BLaER1 treated with 17β-estradiol and CSF1 and Interleukin-3, amounts not matched to agents 10 nM and 100 nM (cell line): Measurements from ENCODE around the gene STK17B.

Source experiments
- H3K27ac ChIP-seq, 11 experiments: shearing (Covaris generic); formaldehyde crosslinking; 2 replicates each; pipeline ENCODE4 v1.8.1; 2022
- H3K27me3 ChIP-seq, 11 experiments: shearing (Covaris generic); formaldehyde crosslinking; 2 replicates each; pipeline ENCODE4 v1.8.1; 2022
- H3K36me3 ChIP-seq, 11 experiments: shearing (Covaris generic); formaldehyde crosslinking; 2 replicates each; pipeline ENCODE4 v1.8.1; 2022
- H3K4me1 ChIP-seq, 10 experiments: shearing (Covaris generic); formaldehyde crosslinking; 2 replicates each; pipeline ENCODE4 v1.8.1; 2022
- H3K4me2 ChIP-seq, 11 experiments: shearing (Covaris generic); formaldehyde crosslinking; 2 replicates each; pipeline ENCODE4 v1.8.1; 2022
- H3K4me3 ChIP-seq, 10 experiments: shearing (Covaris generic); formaldehyde crosslinking; 2 replicates each; pipeline ENCODE4 v1.8.1; 2022
- H3K9ac ChIP-seq, 11 experiments: shearing (Covaris generic); formaldehyde crosslinking; 2 replicates each; pipeline ENCODE4 v1.8.1; 2022
- H3K9me3 ChIP-seq, 11 experiments: shearing (Covaris generic); formaldehyde crosslinking; replicated peaks in 1 of 11; 2 replicates each; pipeline ENCODE4 v1.8.1; 2022
- H4K20me1 ChIP-seq, 11 experiments: shearing (Covaris generic); formaldehyde crosslinking; 2 replicates each; pipeline ENCODE4 v1.8.1; 2022
- Cebpa-rat ChIP-seq, 11 experiments: shearing (Covaris generic); IDR thresholded peaks; 2 replicates each; pipeline ENCODE4 v1.8.1; 2022

STK17B gene

DNA sequence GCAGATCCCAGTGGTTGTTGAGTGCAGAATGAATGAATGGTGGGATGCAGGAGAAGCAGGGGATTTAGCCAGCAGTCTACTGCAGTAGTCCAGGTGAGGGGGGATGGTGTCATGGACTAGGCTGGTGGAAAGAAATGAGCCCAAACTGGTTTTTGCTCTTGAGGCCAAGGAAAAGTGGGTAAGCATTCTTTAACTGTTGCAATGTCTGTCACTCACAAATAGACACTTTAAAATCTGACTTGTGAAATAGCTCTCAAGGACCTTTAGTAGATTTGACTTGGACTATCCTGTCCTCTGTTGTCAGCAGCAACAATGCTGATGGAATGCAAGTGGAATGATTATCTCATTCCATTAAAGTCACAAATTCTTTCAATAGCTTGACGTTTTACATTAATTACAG is 37.5 kb upstream of the STK17B start:
- Histone ChIP-seq H3K4me1 (peaks cover 21 to 53% (median 43%) of the 10 kb centered on the region in 10 experiments), H3K9ac (no peak overlapping the region), H3K27ac (peak overlapping the region in 1 of 11 experiments; percentile 16; a peak in 1 of 22 replicates), H4K20me1 (no peaks in the 10 kb centered on the region), H3K36me3 (no peaks in the 10 kb centered on the region), H3K4me3 (no peak overlapping the region), H3K27me3 (no peaks in the 10 kb centered on the region), H3K4me2 (peak overlapping the region in 8 of 11 experiments; percentile 1 to 42 (median 26); a peak in 12 of 22 replicates), H3K9me3 (peaks cover 0 to 7% (median 0%) of the 10 kb centered on the region in 11 experiments; a peak in 3 of 22 replicates)
- TF ChIP-seq Cebpa-rat (IDR thresholded peaks at IDR 0.05), result no peak

- no peak overlapping the region for H3K4me3 ChIP-seq
- TF ChIP-seq Cebpa-rat (IDR thresholded peaks at IDR 0.05), result peak in 1 of 11 experiments; percentile 47; a peak in 1 of 22 replicates
- 0 out of 22 replicates have a peak overlapping the region, but pooled peaks of 1 of the 11 experiments have one; percentile 25 for H3K9ac ChIP-seq
- H3K27me3 ChIP-seq, result no peaks in the 10 kb centered on the region
- peak overlapping the region in 5 of 11 experiments; percentile 6 to 51 (median 31); a peak in 5 of 22 replicates for H3K27ac ChIP-seq
- H3K4me2 ChIP-seq, result peak overlapping the region in 2 of 11 experiments; percentile 24 to 27; a peak in 5 of 22 replicates
- no peaks in the 10 kb centered on the region for H3K36me3 ChIP-seq
- peaks cover 16 to 39% (median 27%) of the 10 kb centered on the region in 10 experiments for H3K4me1 ChIP-seq
- H4K20me1 ChIP-seq, result no peaks in the 10 kb centered on the region
- H3K9me3 ChIP-seq, result no peaks in the 10 kb centered on the region; a peak in 1 of 22 replicates
These were observed 35.4 kb upstream of the STK17B start for GRCh38 chr2:196206804-196207203.

DNA sequence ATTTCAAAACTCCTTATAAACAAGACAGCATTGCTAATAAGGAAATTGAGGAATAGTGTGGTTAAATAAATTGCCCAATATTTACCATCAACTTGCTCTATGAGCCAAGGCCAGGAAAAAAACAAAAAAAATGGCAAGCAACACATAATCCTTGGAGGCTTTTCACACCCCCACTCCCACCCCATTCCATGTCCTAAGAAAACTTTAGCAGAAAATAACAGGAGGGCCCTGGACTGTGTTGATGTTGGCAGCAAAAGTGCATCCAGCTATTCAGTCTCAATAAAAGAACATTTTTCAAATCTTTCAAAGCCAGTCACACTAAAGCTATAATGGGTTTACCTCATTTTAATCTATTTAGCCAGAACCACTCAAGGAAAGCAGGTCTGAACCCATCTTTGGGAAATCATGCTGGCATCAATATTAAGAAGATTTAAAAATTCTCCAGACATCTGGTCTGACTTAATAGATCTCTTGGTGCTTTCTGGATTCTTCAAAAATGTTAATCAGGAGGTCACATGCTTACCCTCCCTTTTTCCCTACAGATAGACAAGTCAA is 34.6 kb upstream of the STK17B start:
- Histone ChIP-seq H3K9ac (no peak overlapping the region), H3K4me2 (peak overlapping the region in 2 of 11 experiments; percentile 17 to 24; a peak in 5 of 22 replicates), H3K36me3 (no peaks in the 10 kb centered on the region), H3K4me3 (no peak overlapping the region), H3K27ac (peak overlapping the region in 4 of 11 experiments; percentile 17 to 51 (median 34); a peak in 4 of 22 replicates), H3K27me3 (no peaks in the 10 kb centered on the region), H3K9me3 (no peaks in the 10 kb centered on the region; a peak in 1 of 22 replicates), H4K20me1 (no peaks in the 10 kb centered on the region), H3K4me1 (peaks cover 9 to 33% (median 22%) of the 10 kb centered on the region in 10 experiments)
- TF ChIP-seq Cebpa-rat (IDR thresholded peaks at IDR 0.05), result 0 out of 22 replicates have a peak, but pooled peaks of 1 of the 11 experiments have one; percentile 24

DNA sequence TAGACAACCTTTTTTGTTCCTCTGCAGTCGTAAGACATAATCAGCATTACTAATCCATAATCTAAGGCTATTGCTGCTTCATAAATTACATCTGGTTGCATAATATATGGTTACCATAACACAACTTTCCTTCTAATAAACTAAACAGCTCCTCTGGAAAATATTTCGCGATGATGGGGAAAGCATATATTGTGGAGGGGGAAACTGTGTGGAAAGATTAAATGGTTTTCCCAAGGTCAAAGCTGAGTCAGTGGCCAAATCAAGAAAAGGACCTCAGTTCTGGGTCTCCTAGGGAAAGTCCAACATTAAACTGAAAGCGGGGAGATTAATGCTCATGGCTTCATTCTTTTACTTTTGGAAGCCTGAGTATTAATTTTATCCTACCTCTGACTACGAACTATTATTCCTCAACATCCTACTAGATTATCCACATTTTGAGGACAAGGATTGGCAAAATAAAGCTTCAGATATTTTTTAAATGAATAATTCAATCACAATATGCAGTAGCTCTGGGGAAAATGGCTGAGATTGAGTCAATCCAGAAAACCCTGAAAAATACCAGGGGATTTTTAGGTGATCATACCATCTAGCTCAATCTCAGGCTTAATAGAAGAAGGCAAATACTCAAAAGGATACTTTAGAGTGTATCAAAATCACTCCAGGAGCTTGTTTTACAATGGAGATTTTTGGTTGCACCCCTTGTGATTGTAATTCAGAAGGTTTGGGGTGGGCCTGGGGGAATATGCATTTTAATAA is 33.8 kb upstream of the STK17B start:
- H4K20me1 ChIP-seq, result no peaks in the 10 kb centered on the region
- TF ChIP-seq Cebpa-rat (IDR thresholded peaks at IDR 0.05), result no peak
- H3K4me2 ChIP-seq, result peak overlapping the region in 2 of 11 experiments; percentile 17 to 24; a peak in 5 of 22 replicates
- no peaks in the 10 kb centered on the region for H3K36me3 ChIP-seq
- H3K9ac ChIP-seq, result no peak overlapping the region
- H3K4me1 ChIP-seq, result peaks cover 2 to 25% (median 14%) of the 10 kb centered on the region in 10 experiments
- no peaks in the 10 kb centered on the region for H3K27me3 ChIP-seq
- no peaks in the 10 kb centered on the region; a peak in 1 of 22 replicates for H3K9me3 ChIP-seq
- H3K4me3 ChIP-seq, result no peak overlapping the region
- no peak overlapping the region for H3K27ac ChIP-seq

DNA sequence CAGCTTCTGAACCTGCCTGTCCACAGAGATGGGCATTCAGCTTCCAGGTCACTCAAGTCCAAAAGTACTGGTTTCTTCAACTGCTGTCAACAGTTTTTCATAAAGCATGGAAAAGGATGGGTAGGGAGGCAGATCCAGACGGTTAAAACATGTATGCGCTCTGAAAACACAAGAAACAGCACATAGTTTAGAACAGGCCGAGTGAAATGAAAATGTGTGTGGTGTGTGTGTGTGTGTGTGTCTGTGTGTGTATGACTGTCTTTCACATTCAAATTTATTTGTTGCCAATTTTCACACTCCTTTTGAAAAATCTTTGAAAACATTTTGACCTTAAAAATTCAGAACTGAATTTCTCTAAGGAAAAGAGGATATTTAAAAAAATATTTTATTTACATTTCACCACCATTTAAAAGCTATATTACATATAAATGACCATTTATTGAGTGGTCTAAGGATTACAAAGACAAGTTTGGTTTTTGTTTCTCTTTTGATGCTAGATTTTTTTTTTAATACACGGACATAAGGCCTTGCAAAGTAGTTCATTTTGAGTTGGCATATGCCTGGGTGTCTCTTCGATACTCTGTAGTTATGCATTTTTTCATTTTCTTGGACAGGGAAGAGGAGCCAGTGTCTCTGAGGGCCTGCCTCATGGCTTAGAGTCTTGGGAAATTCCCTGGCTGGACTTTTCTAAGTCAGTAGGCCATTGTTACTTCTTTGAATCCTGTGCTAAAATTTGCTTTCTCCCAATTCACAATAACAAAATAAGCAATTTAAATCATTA is 30.0 kb upstream of the STK17B start:
- Histone ChIP-seq H3K9me3 (no peaks in the 10 kb centered on the region; a peak in 1 of 22 replicates), H3K4me2 (0 out of 22 replicates have a peak overlapping the region, but pooled peaks of 1 of the 11 experiments have one; percentile 0), H3K27ac (no peak overlapping the region), H3K9ac (no peak overlapping the region), H4K20me1 (no peaks in the 10 kb centered on the region), H3K4me3 (no peak overlapping the region), H3K27me3 (no peaks in the 10 kb centered on the region), H3K36me3 (no peaks in the 10 kb centered on the region), H3K4me1 (peaks cover 0 to 10% (median 4%) of the 10 kb centered on the region in 10 experiments; a peak in 8 of 20 replicates)
- no peak for TF ChIP-seq Cebpa-rat (IDR thresholded peaks at IDR 0.05)

DNA sequence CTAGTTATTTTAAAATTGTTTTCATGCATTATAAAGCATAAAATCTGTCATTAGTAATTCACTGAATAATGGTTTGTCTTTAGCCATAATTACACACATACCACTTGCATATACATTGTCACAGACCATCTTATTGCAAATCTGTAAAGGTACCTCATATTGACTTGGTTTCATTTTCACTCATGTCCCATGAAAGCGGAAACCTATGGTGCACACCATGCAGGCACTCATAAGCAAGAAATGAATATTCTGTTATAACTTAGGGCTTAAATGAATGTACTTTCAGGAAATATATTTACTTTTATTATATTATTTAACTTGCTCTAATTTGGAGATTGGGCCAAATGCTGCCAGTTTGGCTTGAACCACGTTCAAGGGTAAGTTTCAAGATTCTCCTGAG is 29.2 kb upstream of the STK17B start:
- no peaks in the 10 kb centered on the region for H3K36me3 ChIP-seq
- no peak overlapping the region for H3K9ac ChIP-seq
- no peak overlapping the region for H3K4me3 ChIP-seq
- H3K4me1 ChIP-seq, result peaks cover 0 to 14% (median 2%) of the 10 kb centered on the region in 10 experiments; a peak in 10 of 20 replicates
- H3K27ac ChIP-seq, result no peak overlapping the region
- no peaks in the 10 kb centered on the region for H3K27me3 ChIP-seq
- TF ChIP-seq Cebpa-rat (IDR thresholded peaks at IDR 0.05), result no peak
- no peaks in the 10 kb centered on the region; a peak in 1 of 22 replicates for H3K9me3 ChIP-seq
- H4K20me1 ChIP-seq, result no peaks in the 10 kb centered on the region
- H3K4me2 ChIP-seq, result no peak overlapping the region

GRCh38 chr2:196195758-196196157 is 24.4 kb upstream of the STK17B start:
- Histone ChIP-seq H3K27ac (peak overlapping the region in 2 of 11 experiments; percentile 12 to 44; a peak in 2 of 22 replicates), H3K9me3 (peaks cover 0 to 6% (median 0%) of the 10 kb centered on the region in 11 experiments; a peak in 1 of 22 replicates), H3K4me2 (peak overlapping the region in 4 of 11 experiments; percentile 15 to 74 (median 62); a peak in 7 of 22 replicates), H3K4me1 (peaks cover 0 to 24% (median 8%) of the 10 kb centered on the region in 10 experiments; a peak in 14 of 20 replicates), H4K20me1 (no peaks in the 10 kb centered on the region), H3K4me3 (no peak overlapping the region), H3K27me3 (no peaks in the 10 kb centered on the region), H3K9ac (no peak overlapping the region), H3K36me3 (no peaks in the 10 kb centered on the region)
- no peak for TF ChIP-seq Cebpa-rat (IDR thresholded peaks at IDR 0.05)

- Histone ChIP-seq H3K4me2 (peak overlapping the region in 9 of 11 experiments; percentile 13 to 74 (median 48); a peak in 12 of 22 replicates), H3K9ac (no peak overlapping the region), H3K4me3 (no peak overlapping the region), H3K9me3 (peaks cover 0 to 6% (median 0%) of the 10 kb centered on the region in 11 experiments; a peak in 1 of 22 replicates), H3K27ac (peak overlapping the region in 1 of 11 experiments; percentile 44; a peak in 2 of 22 replicates), H3K36me3 (no peaks in the 10 kb centered on the region), H3K27me3 (no peaks in the 10 kb centered on the region), H3K4me1 (peaks cover 0 to 24% (median 8%) of the 10 kb centered on the region in 10 experiments; a peak in 14 of 20 replicates), H4K20me1 (no peaks in the 10 kb centered on the region)
- no peak for TF ChIP-seq Cebpa-rat (IDR thresholded peaks at IDR 0.05)
These were observed 23.9 kb upstream of the STK17B start for GRCh38 chr2:196195302-196195701.
